SK-N-MC (cell line): ENCODE measurements around the gene NRK.

Experiments used
- DNase-seq: peaks from one replicate; pipeline ENCODE4 v3.0.0-alpha.2; 2011; ENCODE audit warnings: low read depth, low spot score
- H3K27ac ChIP-seq: fragments of 200-600 bp; sonication (generic); 2 replicates; pipeline ENCODE4 v1.5.1; 2016; ENCODE audit warnings: mixed run types
- H3K36me3 ChIP-seq: fragments of 200-600 bp; sonication (generic); 2 replicates; pipeline ENCODE4 v1.6.1; 2017; ENCODE audit warnings: antibody characterized with exemption, low read length, mixed read lengths; ENCODE audit not compliant: insufficient read depth
- H3K4me3 ChIP-seq: fragments of 200-600 bp; sonication (generic); 2 replicates; pipeline ENCODE4 v1.5.1; 2016
- H3K9ac ChIP-seq: fragments of 200-600 bp; sonication (generic); 2 replicates; pipeline ENCODE4 v1.8.0; 2017; ENCODE audit warnings: mixed run types, mixed read lengths; ENCODE audit not compliant: insufficient read length
- H3K9me3 ChIP-seq: fragments of 200-600 bp; sonication (generic); 2 replicates; pipeline ENCODE4 v1.6.1; 2017; ENCODE audit warnings: low read depth, mild to moderate bottlenecking, antibody characterized with exemption, low read length, moderate library complexity, mixed read lengths
- EZH2 ChIP-seq: fragments of 200-600 bp; sonication (generic); IDR thresholded peaks from one replicate; pipeline ENCODE4 v1.6.1; 2017; ENCODE audit warnings: antibody characterized with exemption
- FOXP2 ChIP-seq: optimal IDR thresholded peaks from 2 replicates; pipeline ENCODE3; 2011; ENCODE audit warnings: mild to moderate bottlenecking, moderate library complexity; ENCODE audit not compliant: insufficient read depth; ENCODE audit errors: extremely low read length, control extremely low read depth
- POLR2AphosphoS5 ChIP-seq: IDR thresholded peaks from 2 replicates; pipeline ENCODE4 v1.6.1; 2012; ENCODE audit warnings: mild to moderate bottlenecking, low read depth, low read length, borderline replicate concordance

NRK gene

DNA sequence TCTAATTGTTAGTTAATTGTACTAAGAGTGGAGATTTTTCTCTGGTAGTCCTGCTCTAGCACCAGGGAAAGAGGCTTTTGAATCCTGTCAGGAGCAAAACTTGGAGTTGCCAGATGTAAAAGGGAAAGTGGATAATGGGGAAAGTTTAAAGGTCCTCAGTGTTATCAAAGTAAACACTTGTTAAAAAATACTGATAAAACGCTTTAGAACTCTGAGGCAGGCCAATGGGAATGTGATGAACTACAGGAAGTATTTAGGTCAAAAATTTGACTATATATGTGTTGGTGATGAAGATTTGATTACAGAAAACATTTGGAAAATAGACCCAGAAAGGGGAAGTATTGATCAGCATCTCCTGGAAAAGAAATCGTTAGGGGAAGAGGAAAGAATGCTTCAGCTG is 183.3 kb downstream of the NRK start:
- TF ChIP-seq EZH2 = no peak
- no peak for TF ChIP-seq POLR2AphosphoS5
- TF ChIP-seq FOXP2 = no peak
- Histone ChIP-seq H3K27ac (no peak overlapping the region), H3K9ac (no peak overlapping the region), H3K4me3 (no peak overlapping the region), H3K9me3 (no peaks in the 10 kb centered on the region), H3K36me3 (no peaks in the 10 kb centered on the region)
- no peak for DNase-seq

DNA sequence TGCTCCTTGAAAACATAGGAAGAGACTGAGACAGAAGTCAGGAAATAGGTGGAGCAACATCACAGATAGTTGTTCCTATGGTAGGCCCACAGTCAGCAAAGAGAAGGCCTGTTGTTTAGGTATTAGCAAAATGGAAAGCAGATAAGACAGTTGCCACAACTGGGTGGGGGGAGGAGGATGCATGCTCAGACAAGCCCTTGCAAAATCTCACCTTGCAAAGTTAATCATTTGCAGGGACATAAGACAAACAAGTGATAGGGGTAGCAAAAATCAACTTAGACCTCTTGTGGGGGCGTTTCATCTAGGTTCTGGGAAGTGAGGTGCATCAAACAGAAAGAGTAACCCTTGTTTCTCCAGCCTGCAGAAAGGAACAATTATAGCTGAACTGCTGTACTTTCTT is 185.5 kb downstream of the NRK start:
- H3K27ac ChIP-seq = no peak overlapping the region
- TF ChIP-seq FOXP2 (no peak), EZH2 (no peak)
- no peak overlapping the region for H3K9ac ChIP-seq
- DNase-seq = no peak
- no peak overlapping the region for H3K4me3 ChIP-seq
- H3K36me3 ChIP-seq = no peaks in the 10 kb centered on the region
- no peaks in the 10 kb centered on the region for H3K9me3 ChIP-seq
